Right lobe of liver (tissue), 4 donors: Measurements from ENCODE around the gene TOR4A.

ENCODE experiments used
- CTCF ChIP-seq, 4 donors: fragments of 200-600 bp in 3 of 4; fragments of 450-650 bp in 1 of 4; IDR thresholded peaks; one replicate each; pipeline versions ENCODE4 v1.5.1 to v1.8.0; 2016 to 2022; ENCODE audit warnings: antibody characterized with exemption in 4 of 4, mild to moderate bottlenecking in 2 of 4
- POLR2A ChIP-seq: fragments of 450-650 bp; IDR thresholded peaks from one replicate; pipeline ENCODE4 v1.6.1; 2017; ENCODE audit warnings: antibody characterized with exemption, mild to moderate bottlenecking
- donor health status: DM: no; HTN: no; CAD: no.
- donor health status: DM: no; HTN: no; CAD: no.
- donor health status: DM: no; HTN: yes; CAD: no.

GRCh38 chr9:137255448-137256114 is 21.9 kb upstream of the TOR4A start:
- TF ChIP-seq POLR2A (no peak), CTCF (IDR thresholded peaks at IDR 0.05) (no peak)
